OCI-LY3 (cell line): ENCODE data around the gene USP7.

Source experiments
- CTCF ChIP-seq: fragments of 200-600, 300-600 bp; sonication (generic); IDR thresholded peaks from 2 replicates; pipeline ENCODE4 v1.5.1; 2014; ENCODE audit warnings: antibody characterized with exemption, low read length, low read depth
- EZH2phosphoT487 ChIP-seq: fragments of 200-600 bp; shearing (Covaris generic); IDR thresholded peaks from 2 replicates; pipeline ENCODE4 v1.6.1; 2018; ENCODE audit warnings: antibody characterized with exemption, mixed run types, low read depth

- TF ChIP-seq CTCF (no peak), EZH2phosphoT487 (no peak)
Observed at GRCh38 chr16:8907096-8907495, 56.6 kb downstream of the USP7 start.
